GM18873 (cell line): ENCODE measurements around the gene RAPGEF5.
A peak's percentile ranks its signal among the peaks of the same experiment; 100 is the strongest.

Experiments used
- ATAC-seq: cut with Tn5 transposase; IDR thresholded peaks from one replicate; pipeline ENCODE4 v1.9.1; 2021; ENCODE audit warnings: mild to moderate bottlenecking, moderate library complexity, moderate number of reproducible peaks; ENCODE audit not compliant: unreplicated experiment, low FRiP score

RAPGEF5 gene

GRCh38 chr7:22351329-22351692 lies 5.6 kb downstream of the RAPGEF5 start:
- ATAC-seq = peak; percentile 77

GRCh38 chr7:22350466-22351328 lies 6.3 kb downstream of the RAPGEF5 start:
- ATAC-seq = peak; percentile 42

DNA sequence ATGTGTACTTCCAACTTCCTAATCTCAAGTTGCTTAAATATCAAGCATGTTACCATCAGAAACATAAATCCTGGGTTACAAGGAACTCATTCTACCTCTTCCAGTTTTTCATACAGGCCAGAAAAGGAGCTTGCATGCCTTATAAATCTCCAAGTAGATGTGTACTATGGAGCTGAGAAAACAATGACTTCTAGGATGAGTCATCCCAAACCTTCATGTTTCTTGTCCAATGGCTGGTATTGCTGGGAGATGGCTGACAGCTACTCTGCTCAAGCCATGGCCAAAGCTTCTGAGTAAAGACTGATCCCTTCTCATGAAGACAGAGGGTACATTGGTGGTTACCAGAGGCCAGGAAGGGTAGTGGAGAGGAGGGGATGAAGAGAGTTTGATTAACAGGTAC lies 8.6 kb downstream of the RAPGEF5 start:
- no peak for ATAC-seq

- no peak for ATAC-seq
These were observed 10.4 kb downstream of the RAPGEF5 start for GRCh38 chr7:22346383-22347107.

DNA sequence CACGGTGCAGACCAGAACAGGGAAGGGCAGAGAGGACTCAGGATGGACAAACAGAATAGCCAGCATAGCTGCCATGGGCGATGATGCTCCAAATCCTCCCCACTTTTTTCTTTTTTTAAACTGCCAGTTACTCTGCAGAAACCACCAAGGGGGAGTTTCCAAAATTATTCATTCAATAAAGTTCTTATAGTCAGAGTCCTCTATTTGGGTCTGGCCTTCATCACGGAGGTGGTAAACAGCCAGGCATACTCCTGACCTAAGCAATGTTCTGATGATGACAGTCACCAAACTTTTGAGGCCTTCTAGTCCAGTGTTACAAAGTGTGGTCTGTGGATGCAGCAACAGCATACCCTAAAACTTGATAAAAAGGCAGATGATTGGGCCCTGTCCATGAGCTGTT lies 12.3 kb downstream of the RAPGEF5 start:
- ATAC-seq = no peak

GRCh38 chr7:22343612-22344011 lies 13.3 kb downstream of the RAPGEF5 start:
- ATAC-seq = no peak

DNA sequence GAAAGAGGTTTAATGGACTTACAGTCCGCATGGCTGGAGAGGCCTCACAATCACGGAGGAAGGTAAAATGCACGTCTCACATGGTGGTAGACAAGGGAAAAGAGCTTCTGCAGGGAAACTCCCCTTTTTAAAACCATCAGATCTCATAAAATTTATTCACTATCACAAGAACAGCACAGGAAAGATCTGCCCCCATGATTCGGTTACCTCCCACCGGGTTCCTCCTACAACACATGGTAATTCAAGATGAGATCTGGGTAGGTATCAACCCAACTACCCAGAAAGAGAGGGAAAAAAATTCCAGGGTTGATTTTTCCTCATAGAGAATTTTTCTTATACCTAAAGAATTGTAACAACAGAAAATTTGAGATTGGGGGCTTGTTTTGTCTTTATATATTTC lies 13.9 kb downstream of the RAPGEF5 start:
- no peak for ATAC-seq

DNA sequence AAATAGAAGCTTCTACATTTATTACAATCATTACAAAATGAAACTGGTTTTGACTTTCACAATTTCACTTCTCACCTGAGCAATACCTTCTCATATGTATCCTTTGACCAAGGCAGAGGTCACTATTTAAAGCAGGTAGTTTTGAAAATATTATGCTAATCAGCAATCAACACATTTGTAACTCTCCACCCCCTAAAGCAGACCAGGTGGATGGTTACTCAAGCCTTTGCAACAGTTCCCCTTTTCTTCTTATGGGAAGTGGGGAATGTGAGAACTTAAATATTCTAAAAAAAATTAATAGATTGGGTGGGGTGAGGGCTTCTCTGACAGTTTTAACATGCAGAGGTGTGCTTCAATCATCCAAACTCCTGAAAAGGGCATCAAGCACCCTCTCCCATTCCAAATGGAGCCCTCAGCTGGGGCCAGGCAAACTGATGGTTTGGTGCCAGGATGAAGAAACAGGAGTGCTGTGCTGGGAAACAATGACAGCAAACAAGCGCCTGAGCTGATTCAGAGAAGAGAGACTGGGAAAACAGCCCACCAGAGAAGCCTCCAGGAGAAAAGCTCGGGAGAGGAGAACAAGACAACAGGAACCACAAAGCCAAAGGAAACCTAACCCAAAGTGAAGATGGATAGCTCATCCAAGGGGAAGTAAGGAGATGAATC lies 17.1 kb downstream of the RAPGEF5 start:
- no peak for ATAC-seq

GRCh38 chr7:22338877-22339276 lies 18.1 kb downstream of the RAPGEF5 start:
- no peak for ATAC-seq

DNA sequence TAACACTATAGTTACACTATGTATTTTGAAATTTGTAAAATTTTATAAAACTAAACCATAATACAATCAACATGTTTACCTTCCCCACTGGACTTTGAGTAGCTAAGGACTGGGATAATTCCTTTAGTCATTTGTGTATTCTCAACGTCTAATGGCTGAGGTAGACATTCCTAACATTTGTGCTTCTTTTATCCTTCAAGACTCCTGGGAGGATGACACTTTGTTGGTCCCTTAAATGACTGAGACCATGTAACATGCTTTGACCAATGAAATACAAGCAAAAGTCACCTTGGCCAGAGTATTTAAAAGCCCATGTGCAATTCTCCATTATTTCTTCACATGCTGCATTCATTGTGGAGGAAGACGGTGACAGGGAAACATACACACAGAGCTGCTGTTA lies 18.5 kb downstream of the RAPGEF5 start:
- ATAC-seq = no peak

DNA sequence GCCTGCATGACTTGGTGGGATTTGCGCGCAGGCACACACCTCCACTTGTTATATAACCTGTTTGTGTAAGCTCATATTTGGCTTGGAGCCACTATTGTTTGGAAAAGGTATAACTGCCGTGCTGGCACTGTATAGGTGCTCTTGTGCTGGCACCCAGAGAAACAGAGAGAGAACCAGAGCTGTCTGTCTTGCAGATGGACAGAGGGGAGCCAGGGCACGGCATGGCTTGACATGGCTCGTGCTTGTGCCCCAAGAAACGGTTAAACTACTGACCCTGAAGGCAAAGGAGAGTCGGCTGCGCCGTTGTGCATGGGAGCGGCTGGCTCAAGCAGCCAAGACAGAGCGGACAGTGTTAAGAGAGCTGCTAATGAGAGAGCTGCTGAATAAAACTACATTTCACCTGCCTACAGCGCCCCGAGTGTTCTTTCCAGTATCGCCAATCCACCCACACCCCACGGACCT lies 23.2 kb downstream of the RAPGEF5 start:
- no peak for ATAC-seq

DNA sequence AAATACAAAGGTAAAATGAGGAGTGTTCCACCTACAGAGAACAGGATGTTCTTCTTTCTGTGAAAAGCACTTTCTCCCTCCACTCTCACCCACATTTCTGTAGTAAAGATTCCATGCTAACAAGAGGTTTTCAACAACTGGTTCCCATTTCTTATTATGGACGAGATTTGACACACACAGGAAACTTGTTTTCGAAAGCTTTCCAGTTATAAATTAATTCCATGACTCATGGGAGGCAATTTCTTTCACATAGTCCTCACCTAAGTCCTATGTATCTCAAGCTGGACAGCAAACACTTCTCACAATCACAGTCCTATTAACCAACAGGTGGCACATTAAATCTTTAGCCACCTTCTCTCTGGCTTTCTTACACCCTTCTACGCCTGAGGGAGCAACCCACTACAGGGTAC lies 24.5 kb downstream of the RAPGEF5 start:
- no peak for ATAC-seq

- no peak for ATAC-seq
These were observed 25.2 kb downstream of the RAPGEF5 start for GRCh38 chr7:22331704-22332103.

GRCh38 chr7:22330903-22331302 lies 26.1 kb downstream of the RAPGEF5 start:
- ATAC-seq = no peak

DNA sequence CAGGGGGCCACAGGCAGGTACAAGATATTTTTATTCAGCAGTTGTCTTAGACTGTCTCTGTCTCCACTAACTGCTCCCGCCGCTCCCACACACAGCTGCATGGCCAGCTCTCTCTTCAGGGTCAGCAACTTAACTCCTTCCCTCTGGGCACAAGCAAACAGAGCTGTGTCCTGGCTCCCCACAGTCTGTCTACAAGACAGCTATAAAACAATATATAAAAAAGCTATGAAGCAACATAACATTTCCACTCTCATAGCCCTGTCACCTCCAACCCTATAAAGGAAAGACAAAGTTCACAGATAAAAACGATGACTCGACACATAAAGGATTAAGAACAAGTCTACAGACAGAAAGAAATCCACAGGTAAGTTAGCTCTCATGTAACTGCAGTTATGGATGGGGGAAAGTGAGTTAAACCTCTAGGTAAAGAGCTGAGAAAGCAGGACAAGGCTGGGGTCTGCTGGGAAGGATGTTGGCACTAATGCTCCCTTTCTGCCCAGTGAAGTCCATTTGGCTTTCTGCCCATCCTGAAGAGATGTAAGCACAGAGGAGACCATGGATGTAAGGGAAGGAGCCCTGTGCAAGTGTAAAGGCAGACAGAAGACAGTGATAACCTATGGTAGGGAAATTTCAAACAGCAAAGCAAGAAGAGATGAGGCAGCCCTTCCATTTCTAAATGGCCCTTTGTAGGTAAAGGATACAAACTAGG lies 27.0 kb downstream of the RAPGEF5 start:
- no peak for ATAC-seq

GRCh38 chr7:22326181-22326580 lies 30.8 kb downstream of the RAPGEF5 start:
- ATAC-seq = no peak

DNA sequence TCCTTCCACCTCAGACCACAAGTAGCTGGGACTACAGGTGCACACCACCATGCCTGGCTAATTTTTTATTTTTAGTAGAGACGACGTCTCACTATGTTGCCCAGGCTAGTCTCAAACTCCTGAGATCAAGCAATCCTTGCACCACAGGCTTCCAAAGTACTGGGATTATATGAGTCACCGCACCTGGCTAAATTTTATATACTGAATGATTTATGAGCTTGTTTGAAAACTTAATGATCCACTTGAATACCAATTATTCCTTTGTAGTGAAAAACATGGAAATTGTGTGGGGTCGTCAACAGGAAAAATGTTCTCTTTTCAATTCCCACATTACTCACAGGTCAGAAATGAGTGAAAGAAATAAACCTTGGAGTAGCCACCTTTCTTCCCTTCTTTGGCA lies 31.3 kb downstream of the RAPGEF5 start:
- no peak for ATAC-seq

GRCh38 chr7:22323714-22324113 lies 33.2 kb downstream of the RAPGEF5 start:
- ATAC-seq = no peak

- ATAC-seq = no peak
These were observed 36.5 kb downstream of the RAPGEF5 start for GRCh38 chr7:22320416-22320815.
